Measurements from ENCODE around the gene IGSF5. TPM values are rescaled to one million over a fixed set of nuclear protein-coding genes. Genes with fewer than 3 reads are reported as not detected.
"Not testable (repeated sequence)": the region's sequence is repeated elsewhere in the genome, so short reads cannot be mapped to it uniquely, and the experiment has no call there.

IGSF5 gene
- total RNA-seq: 1 to 10 TPM; 4.6 to 6.3 TPM
- long read RNA-seq, partial matches to known transcripts: 0 of 3 reads
- long read RNA-seq, other reads (novel, unspliced or antisense): 3 of 3 reads

DNA sequence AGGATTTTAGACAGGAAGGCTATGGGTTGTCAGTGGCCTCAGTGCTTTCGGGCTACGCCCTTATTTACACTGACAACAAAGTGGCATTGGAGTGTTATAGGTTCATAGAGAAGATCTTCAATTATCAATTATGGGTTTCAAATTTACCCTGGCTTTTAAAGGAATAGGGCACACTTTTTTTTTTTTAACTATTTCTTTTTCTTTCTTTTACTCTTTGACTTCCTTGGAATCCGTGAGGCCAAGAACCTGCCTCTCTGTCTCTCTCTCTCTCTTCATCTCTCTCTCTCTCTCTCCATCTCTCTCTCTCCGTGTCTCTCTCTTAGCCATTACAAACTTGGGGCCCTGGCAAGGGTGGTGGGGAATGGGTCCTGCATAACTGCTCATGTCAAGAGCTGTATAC is at the start of gene IGSF5:
Gene IGSF5, plus strand, starts transcription at position 301 of the 400 bp plus-strand sequence. CDS start 327 bp downstream, outside the sequence.
- DNase-seq; ATAC-seq; intact Hi-C loops (cut with DNase I): not testable (repeated sequence)

GRCh38 chr21:39696196-39696595 is 48.8 kb upstream of the IGSF5 start:
- intact Hi-C loops (cut with DNase I): no loop called here
- DNase-seq: no peak
- no peak for ATAC-seq

DNA sequence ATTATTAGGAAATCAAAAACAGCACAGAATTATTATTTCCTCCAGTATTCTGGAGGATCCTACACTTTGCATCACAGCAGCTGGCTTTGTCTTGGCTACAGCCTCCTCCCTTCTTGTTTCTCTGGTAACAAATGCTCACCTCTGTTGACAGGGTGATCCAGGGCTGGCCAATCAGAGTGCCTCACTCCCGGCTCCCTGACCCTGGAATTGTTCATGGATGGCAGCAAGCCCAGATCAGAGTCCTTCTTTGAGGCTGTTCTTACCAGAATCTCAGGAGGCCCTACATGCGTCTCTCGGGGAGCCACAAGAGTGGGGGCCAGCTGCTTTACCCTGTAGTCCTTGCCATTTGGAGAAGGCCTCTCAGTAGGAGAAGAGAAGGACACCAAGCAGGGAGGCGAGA is 48.4 kb upstream of the IGSF5 start:
- no peak for ATAC-seq
- intact Hi-C loops (cut with DNase I): no loop called here
- no peak for DNase-seq

DNA sequence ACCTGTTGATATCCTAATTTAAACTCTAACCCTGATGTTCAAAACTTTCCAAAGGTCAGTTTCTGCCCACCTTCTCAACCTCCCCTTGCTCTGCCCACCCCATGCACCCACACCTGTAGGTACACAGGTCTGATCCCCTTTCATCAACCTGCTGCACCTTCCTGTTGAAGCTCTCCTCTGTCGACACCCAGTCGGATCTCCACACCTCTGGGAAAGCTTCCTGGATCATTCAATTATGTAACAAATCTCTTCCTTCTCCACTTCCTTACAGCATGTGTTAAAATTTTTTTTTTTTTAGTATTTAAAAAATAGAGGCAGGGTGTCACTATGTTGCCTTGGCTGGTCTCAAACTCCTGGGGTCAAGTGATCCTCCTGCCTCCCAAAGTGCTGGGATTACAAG is 44.7 kb upstream of the IGSF5 start:
- intact Hi-C loops (cut with DNase I): no loop called here
- DNase-seq: no peak
- ATAC-seq: no peak

GRCh38 chr21:39703578-39703977 is 41.4 kb upstream of the IGSF5 start:
- ATAC-seq (no peak), DNase-seq (no peak)
- intact Hi-C loops (cut with DNase I): no loop called here

- ATAC-seq (no peak), DNase-seq (no peak)
- intact Hi-C loops (cut with DNase I): no loop called here
Observed at GRCh38 chr21:39705849-39706248, 39.1 kb upstream of the IGSF5 start.

DNA sequence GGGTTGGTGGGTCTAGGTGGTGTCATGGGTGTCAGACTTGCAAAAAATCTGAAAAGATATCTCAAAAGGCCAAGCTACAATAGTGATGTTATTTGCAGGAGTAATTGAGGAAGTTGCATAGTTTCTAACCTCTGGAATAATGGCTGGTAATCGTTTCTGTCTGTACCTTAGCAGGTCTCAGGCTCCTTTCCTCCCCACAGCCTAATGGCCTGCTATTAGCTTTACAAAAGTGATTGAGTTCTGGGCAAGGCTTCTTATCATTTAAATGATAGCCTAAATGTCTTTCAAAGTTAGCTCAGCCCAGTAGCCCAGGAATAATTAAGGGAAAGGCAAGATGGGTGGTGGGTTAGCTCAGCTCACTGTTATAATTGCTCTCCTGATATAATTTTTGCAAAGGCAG is 37.7 kb upstream of the IGSF5 start:
- no peak for ATAC-seq
- intact Hi-C loops (cut with DNase I): no loop called here
- no peak for DNase-seq

DNA sequence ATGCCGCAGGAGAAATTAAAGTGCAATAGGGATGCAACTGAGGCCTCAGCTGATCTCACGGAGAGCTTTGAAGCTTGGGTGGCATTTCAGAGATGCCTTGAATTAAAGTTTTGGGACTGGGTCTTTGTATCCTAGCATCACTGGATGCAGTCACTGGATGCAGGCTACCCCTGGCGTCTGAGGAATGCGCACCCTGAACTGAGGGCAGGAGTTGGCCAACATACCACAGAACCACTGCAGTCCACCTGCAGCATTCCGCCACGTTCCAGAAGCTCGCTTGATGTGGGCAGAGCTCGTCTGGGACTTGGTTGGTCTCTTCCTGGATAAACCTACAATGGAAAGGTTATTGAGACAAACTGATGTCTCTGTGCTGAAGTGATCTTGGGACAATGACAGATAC is 34.1 kb upstream of the IGSF5 start:
- intact Hi-C loops (cut with DNase I): no loop called here
- DNase-seq (no peak), ATAC-seq (no peak)

GRCh38 chr21:39712273-39712672 is 32.7 kb upstream of the IGSF5 start:
- no peak for DNase-seq
- intact Hi-C loops (cut with DNase I): no loop called here
- ATAC-seq: no peak

- intact Hi-C loops (cut with DNase I): no loop called here
- ATAC-seq (no peak), DNase-seq (no peak)
Observed at GRCh38 chr21:39712976-39713375, 32.0 kb upstream of the IGSF5 start.

DNA sequence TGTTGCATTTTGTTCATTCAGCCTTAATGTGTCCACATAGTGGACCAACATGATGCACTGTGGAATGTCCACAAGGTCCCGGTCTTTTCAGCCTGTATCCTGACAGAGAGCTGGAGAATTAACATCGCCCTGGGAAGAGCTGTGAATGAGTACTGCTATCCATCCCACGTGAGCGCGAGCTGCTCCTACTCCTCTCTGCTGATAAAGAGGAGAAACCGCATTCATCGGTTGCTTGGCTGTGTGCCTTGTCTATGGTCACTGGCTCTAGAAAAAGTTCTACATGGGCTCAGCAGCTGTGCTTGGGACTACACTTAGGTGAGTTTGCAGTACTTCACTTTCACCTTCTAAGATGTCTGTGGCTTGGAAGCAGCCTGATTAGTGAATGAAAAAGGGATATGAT is 31.1 kb upstream of the IGSF5 start:
- peak in 1 of 2 donors; percentile 76 for ATAC-seq
- DNase-seq: peak; percentile 34
- intact Hi-C loops (cut with DNase I): no loop called here

GRCh38 chr21:39714331-39714730 is 30.7 kb upstream of the IGSF5 start:
- DNase-seq (no peak), ATAC-seq (no peak)
- intact Hi-C loops (cut with DNase I): no loop called here

DNA sequence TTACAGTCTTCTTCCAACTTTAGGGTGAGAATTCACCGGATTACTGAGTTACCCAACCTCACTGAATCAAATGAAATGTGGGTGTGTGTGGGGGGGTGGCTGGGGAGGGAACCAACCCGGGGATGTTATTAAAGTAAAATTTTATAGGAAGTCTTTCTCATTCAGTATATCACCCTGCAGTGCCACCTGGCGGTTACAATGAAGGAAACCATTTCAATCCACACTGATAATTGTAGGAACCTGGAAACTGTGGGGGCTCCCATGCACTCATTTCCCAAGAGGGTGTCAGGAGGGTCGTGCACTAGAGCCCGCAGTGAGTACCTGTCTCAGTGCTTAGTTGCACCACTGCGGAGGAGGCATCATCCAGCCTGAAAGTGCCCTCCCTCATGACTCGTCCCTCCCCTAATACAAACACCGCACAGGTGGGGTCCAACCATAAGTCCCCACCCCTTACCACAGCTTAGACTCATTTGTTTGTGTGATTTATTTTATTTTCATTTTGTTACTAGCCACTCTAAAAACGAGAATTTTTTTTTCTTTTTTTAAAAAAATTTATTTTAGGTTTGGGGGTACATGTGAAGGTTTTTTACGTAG is 29.1 kb upstream of the IGSF5 start:
- peak; percentile 15 to 38 for ATAC-seq
- peak; percentile 63 for DNase-seq
- intact Hi-C loops (cut with DNase I): loop anchor here (1.0 to 2.0 kb wide), 2 partner anchors 197 kb away; no protein-coding TSS in a partner anchor

GRCh38 chr21:39720126-39720778 is 24.7 kb upstream of the IGSF5 start:
- DNase-seq (no peak), ATAC-seq (peak in 1 of 2 donors; percentile 27)
- intact Hi-C loops (cut with DNase I): no loop called here

DNA sequence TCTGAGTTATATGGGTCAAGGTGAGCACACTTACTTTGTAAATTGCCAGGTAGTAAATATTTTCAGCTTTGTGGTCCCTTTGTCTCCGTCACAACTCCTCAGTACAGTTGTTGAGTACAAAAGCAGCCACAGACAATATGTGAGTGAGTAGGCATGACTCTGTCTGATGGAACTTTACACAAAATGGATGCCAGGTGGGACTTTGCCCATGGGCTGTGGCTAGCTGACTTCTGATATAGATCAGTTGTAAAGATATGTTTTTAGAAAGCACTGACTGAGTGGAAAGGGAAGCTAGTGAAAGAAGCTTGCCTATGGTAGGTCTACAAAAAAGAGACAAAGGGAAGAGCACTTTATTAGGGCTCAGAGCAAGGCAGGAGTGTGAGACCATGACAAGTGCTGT is 23.1 kb upstream of the IGSF5 start:
- DNase-seq (no peak), ATAC-seq (no peak)
- intact Hi-C loops (cut with DNase I): no loop called here

GRCh38 chr21:39724944-39725343 is 20.0 kb upstream of the IGSF5 start:
- intact Hi-C loops (cut with DNase I): no loop called here
- no peak for ATAC-seq
- DNase-seq: no peak

DNA sequence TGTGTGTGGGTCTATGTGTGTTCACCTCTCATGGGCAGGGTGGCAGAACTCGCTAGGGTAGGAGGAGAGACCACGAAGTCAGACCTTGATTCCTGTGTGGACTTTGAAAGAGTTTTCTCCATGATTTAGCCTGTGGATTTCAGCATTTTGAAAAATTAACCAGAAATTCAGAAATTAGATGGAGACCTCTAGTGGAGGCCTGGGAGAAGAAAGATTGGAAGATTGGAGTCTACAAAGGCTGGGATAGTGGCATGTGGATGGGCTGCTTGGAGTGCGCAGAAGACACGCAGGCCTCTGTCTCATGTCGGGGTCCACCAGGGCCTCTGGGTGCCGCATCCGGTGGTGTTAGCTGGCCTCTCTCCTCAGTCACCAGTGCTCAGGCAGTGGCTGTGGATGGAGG is 18.9 kb upstream of the IGSF5 start:
- ATAC-seq: no peak
- no peak for DNase-seq
- intact Hi-C loops (cut with DNase I): no loop called here

GRCh38 chr21:39727401-39728120 is 17.4 kb upstream of the IGSF5 start:
- intact Hi-C loops (cut with DNase I): no loop called here
- DNase-seq (no peak), ATAC-seq (no peak)

- DNase-seq (no peak), ATAC-seq (no peak)
- intact Hi-C loops (cut with DNase I): no loop called here
Observed at GRCh38 chr21:39728341-39728740, 16.6 kb upstream of the IGSF5 start.

- ATAC-seq: peak in 1 of 2 donors; percentile 64
- intact Hi-C loops (cut with DNase I): no loop called here
- DNase-seq: no peak
Observed at GRCh38 chr21:39730418-39731157, 14.4 kb upstream of the IGSF5 start.

Measured in left cardiac atrium (tissue), 4 donors.